Activated CD4-positive, alpha-beta T cell treated with anti-CD3 and anti-CD28 coated beads for 48 hours (primary cell): ENCODE results near the gene TRMT6.

Experiments
- DNase-seq: peaks from one replicate; pipeline ENCODE4 v3.0.0-alpha.2; 2020

TRMT6 gene

GRCh38 chr20:5895626-5896025, 54.7 kb downstream of the TRMT6 start:
- DNase-seq, result no peak

GRCh38 chr20:5893621-5894020, 56.7 kb downstream of the TRMT6 start:
- no peak for DNase-seq

- no peak for DNase-seq
Measured at GRCh38 chr20:5893052-5893451, 57.3 kb downstream of the TRMT6 start.

- DNase-seq, result no peak
Measured at GRCh38 chr20:5890773-5891441, 59.4 kb downstream of the TRMT6 start.

- DNase-seq, result no peak
Measured at GRCh38 chr20:5888041-5888440, 62.3 kb downstream of the TRMT6 start.

GRCh38 chr20:5887386-5887785, 62.9 kb downstream of the TRMT6 start:
- no peak for DNase-seq
